IPS-18c (cell line): ENCODE results near the gene SLC15A3.

Experiments used
- H3K4me3 ChIP-seq: 2 replicates; pipeline ENCODE4 v1.7.0; 2013; ENCODE audit warnings: low read depth, mild to moderate bottlenecking, low read length, moderate library complexity; ENCODE audit not compliant: insufficient read depth
- H3K9me3 ChIP-seq: one replicate; pipeline ENCODE4 v1.6.1; 2013; ENCODE audit warnings: mild to moderate bottlenecking, low read length, moderate library complexity; ENCODE audit not compliant: control insufficient read depth, insufficient read depth

Gene SLC15A3

DNA sequence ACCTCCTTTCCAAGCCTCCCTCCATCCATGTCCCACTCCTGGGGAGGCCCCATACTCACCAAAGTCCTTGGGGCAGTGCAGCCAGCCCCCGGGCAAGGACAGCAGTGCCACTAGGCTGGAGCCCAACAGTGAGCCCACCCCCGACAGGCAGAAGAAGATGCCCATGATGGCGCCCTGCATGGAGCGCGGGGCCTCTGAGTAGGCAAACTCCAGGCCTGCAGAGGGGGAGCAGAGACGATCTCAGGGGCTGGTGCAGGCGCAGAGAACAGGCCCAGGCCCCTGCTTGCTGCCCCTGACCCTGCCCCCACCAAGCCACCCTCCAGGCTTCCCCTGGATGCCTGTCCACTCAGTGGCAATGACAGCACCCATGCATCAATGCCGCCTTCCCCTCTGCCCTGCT is 14.2 kb downstream of the SLC15A3 start:
- no peaks in the 10 kb centered on the region for H3K9me3 ChIP-seq
- H3K4me3 ChIP-seq: no peak overlapping the region

DNA sequence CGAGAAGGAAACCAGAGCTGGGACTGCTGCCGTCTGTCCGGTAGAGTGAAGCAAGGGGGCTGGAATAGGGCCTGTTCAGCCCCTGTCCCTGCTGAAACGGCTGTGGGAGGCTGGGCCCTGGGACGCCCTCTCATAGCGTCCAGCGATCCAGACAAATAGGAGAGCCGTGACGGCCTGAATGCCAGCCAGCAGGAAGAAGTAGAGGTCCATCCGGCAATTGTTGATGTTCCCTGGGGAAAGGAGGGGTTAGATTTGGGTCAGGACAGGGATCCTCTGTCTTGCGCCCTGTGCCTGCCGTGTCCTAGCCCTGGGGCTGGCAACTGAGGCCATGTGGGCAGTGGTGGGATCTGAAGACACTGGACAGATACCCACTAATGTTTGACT is 14.8 kb downstream of the SLC15A3 start:
- Histone ChIP-seq H3K9me3 (no peaks in the 10 kb centered on the region), H3K4me3 (no peak overlapping the region)

- H3K9me3 ChIP-seq: no peaks in the 10 kb centered on the region
- H3K4me3 ChIP-seq: no peak overlapping the region
Measured at GRCh38 chr11:60936467-60937143, 15.4 kb downstream of the SLC15A3 start.

GRCh38 chr11:60935676-60936442 is 16.1 kb downstream of the SLC15A3 start:
- Histone ChIP-seq H3K9me3 (no peaks in the 10 kb centered on the region), H3K4me3 (no peak overlapping the region)

- Histone ChIP-seq H3K4me3 (no peak overlapping the region), H3K9me3 (no peaks in the 10 kb centered on the region)
Measured at GRCh38 chr11:60934790-60935605, 17.0 kb downstream of the SLC15A3 start.

GRCh38 chr11:60934124-60934789 is 17.7 kb downstream of the SLC15A3 start:
- Histone ChIP-seq H3K9me3 (no peaks in the 10 kb centered on the region), H3K4me3 (no peak overlapping the region)

DNA sequence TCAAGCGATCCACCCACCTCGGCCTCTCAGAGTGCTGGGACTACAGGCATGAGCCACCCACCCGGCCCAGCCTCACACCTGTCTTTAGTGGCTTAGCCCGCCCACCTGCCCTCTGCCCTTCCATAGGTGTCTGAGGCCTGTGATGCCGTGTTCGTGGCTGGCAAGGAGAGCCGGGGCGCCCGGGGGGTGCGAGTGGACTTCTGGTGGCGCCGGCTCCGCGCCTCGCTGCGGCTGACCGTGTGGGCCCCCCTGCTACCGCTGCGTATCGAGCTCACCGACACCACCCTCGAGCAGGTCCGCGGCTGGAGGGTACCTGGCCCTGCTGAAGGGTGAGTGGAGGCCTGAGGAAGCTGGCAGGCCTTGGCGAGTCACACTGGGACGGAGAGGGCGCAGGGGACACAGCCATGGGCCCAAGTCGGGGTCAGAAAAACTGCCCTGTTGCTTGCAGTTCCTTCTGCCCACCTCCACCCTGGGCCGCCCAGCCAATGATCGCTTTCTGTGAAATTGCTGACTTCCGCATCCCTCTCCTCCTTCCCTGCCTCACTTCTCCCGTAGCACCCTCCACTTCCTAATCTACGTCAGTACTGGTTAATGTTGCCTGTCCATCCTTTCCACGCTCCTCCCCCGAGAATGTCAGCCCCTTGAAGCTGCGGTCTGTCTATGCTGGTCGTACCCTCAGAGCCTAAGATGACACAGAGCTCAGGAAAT is 18.4 kb downstream of the SLC15A3 start:
- H3K9me3 ChIP-seq: no peaks in the 10 kb centered on the region

GRCh38 chr11:60932605-60933356 is 19.2 kb downstream of the SLC15A3 start:
- Histone ChIP-seq H3K4me3 (no peak overlapping the region), H3K9me3 (no peaks in the 10 kb centered on the region)

More for the DNA sequence above, 18.4 kb downstream of the SLC15A3 start:
- H3K4me3 ChIP-seq: no peak overlapping the region

DNA sequence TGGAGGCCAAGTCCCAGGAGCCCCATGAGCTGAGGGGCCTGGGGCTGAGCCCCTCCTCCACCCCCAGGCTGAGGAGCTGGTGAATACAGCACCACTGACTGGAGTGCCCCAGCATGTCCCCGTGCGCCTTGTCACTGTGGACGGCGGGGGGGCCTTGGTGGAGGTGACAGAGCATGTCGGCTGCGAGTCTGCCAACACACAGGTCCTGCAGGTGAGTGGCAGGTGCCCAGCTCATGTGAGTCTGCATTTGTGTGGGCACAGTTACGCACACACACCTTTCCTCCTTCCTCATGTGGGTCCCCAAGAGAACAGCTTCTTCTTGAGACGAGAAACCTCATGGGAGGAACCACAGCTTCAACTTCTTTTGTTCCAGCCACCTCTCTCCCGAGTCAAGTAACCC is 20.1 kb downstream of the SLC15A3 start:
- no peak overlapping the region for H3K4me3 ChIP-seq
- no peaks in the 10 kb centered on the region for H3K9me3 ChIP-seq

DNA sequence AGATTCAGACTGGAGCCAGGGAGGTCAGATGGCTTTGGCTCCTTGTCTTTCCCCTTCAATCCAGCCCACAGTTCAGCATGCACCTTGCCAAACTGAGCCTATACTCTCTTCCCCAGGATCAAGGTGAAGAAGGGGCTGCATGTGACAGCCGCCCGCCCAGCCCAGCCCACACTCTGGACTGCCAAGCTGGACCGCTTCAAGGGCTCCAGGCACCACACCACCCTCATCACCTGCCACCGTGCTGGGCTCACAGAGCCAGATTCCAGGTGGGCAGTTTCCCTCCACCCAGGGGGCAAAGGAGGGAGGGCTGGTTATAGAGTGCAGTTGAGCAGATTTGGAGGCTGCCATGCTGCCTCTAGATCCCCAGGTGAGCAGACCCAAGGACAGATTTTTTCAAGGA is 21.6 kb downstream of the SLC15A3 start:
- no peaks in the 10 kb centered on the region for H3K9me3 ChIP-seq

DNA sequence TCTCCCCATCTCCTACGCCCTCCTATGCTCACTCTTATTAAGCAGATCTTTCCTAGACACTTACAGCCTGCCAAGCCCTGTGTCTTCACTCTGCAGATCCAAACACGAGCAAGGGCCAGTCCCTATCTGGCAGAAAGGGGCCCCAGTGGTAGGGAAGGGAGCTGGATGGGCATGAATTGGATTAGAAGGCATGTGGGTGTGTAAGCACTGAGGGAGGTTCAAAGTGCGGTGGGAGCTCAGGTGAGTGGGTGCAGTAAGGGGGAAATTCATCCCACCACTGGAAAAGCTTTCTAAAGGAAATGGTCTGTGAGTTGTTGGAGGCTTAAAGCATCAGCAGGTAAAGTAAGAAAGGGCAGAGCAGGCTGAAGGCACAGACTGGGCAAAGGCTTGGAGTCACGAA is 22.2 kb downstream of the SLC15A3 start:
- no peak overlapping the region for H3K4me3 ChIP-seq
- no peaks in the 10 kb centered on the region for H3K9me3 ChIP-seq

More for the DNA sequence above, 21.6 kb downstream of the SLC15A3 start:
- H3K4me3 ChIP-seq: no peak overlapping the region

DNA sequence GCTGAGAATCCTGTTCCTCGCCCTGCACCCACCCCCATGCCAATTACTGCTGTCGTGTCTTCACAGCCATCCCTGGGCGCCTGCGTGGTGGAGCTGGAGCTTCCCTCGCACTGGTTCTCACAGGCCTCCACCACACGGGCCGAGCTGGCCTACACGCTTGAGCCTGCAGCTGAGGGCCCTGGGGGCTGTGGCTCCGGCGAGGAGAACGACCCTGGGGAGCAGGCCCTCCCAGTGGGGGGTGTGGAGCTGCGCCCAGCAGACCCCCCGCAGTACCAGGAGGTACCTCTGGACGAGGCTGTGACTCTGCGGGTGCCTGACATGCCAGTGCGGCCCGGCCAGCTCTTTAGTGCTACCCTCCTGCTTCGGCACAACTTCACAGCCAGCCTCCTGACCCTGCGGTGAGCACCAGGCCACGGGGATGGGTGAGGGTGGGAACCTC is 23.4 kb downstream of the SLC15A3 start:
- Histone ChIP-seq H3K9me3 (peaks cover 2% of the 10 kb centered on the region), H3K4me3 (no peak overlapping the region)

GRCh38 chr11:60927600-60927999 is 24.4 kb downstream of the SLC15A3 start:
- H3K9me3 ChIP-seq: peaks cover 2% of the 10 kb centered on the region
- H3K4me3 ChIP-seq: no peak overlapping the region

DNA sequence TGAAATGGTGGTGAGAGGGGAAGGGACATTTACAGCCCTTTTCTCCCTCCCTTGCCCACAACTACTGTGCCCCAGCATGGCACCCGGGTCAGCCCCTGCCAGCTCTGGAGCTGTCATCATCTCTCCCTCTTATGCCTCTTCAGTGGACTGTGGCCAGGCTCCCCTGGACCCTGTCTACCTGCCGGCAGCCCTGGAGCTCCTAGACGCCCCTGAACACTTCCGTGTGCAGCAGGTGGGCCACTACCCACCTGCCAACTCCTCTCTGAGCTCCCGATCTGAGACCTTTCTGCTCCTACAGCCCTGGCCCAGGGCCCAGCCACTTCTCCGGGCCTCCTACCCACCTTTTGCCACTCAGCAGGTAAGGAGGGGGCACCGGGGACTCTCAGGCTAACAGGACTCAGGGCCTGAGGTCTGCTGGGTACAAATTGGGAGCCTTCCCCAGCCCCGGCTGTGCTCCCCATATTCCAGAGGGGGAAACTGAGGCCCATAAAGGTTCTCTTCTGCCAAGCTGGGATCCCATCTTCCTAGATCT is 24.8 kb downstream of the SLC15A3 start:
- H3K4me3 ChIP-seq: no peak overlapping the region
- H3K9me3 ChIP-seq: peaks cover 2% of the 10 kb centered on the region

DNA sequence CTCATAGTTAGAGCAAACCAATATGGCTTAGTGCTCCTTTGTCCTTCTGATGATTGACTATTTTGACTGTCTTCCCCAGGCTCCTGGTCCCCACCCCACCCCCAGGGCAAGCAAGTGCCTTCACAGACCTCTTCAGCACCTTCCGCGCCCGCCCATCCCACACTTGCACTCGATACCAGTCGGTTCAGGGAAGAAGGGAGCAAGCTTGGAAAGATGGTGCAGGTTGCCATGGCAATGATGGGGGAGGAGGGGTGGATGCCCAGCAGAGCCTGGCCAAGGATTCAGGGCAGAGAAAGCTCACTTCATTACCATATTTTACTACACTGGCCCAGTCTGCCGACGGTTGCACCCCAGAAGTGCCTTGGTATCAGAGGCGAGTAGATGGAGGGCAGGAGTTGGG is 25.5 kb downstream of the SLC15A3 start:
- H3K4me3 ChIP-seq: no peak overlapping the region
- peaks cover 2% of the 10 kb centered on the region for H3K9me3 ChIP-seq

GRCh38 chr11:60925868-60926267 is 26.1 kb downstream of the SLC15A3 start:
- H3K9me3 ChIP-seq: peaks cover 2% of the 10 kb centered on the region
- peak overlapping the region; percentile 87; the same call in 1 of the 2 replicates for H3K4me3 ChIP-seq
